Endothelial cell of umbilical vein (primary cell): ENCODE results near the gene ANKRD12. TPM values are rescaled to one million over a fixed set of nuclear protein-coding genes. Genes with fewer than 3 reads are reported as not detected.

Experiments used
- BruUV-seq: library from RNA; stranded (reverse); fragments of 400-500 nt; replicated peaks from 2 replicates; lab custom pipeline; 2021; lab: Mats Ljungman, UMichigan
- CTCF ChIA-PET: fragments of 300-600, 350-600 bp; sonication (Branson Sonifier 250); formaldehyde crosslinking; loops from one replicate; lab custom pipeline; 2021; ENCODE audit warnings: antibody characterized with exemption, inconsistent platforms; lab: Charles Lee
- POLR2A ChIA-PET: fragments of 300-600, 350-600 bp; sonication (Branson Sonifier 250); formaldehyde crosslinking; loops from one replicate; lab custom pipeline; 2021; ENCODE audit warnings: antibody characterized with exemption, inconsistent platforms; lab: Charles Lee
- DNase-seq: peaks from one replicate; pipeline ENCODE4 v3.0.0-alpha.2; 2011; ENCODE audit warnings: low read depth, low spot score
- FAIRE-seq: peaks from 2 replicates; lab custom pipeline; 2011; peaks lifted over from hg19 to GRCh38; lab: Jason Lieb, UNC
- H2AFZ ChIP-seq: 2 replicates; pipeline ENCODE4 v1.6.0; 2012; ENCODE audit warnings: low read depth, low read length, control low read depth, inconsistent platforms
- H3K27ac ChIP-seq: 2 replicates; pipeline ENCODE4 v1.5.1; 2011; ENCODE audit warnings: low read depth, mild to moderate bottlenecking, control low read depth, low read length, moderate library complexity; ENCODE audit not compliant: insufficient read depth
- H3K27me3 ChIP-seq, 2 experiments: 2 replicates each; pipeline versions ENCODE4 v1.6.0 to v1.6.1; 2011; ENCODE audit warnings: low read length in 2 of 2, mixed read lengths in 1 of 2; ENCODE audit not compliant: control insufficient read depth in 2 of 2, insufficient read depth in 2 of 2
- H3K36me3 ChIP-seq, 2 experiments: 2 replicates in 1 of 2; 3 replicates in 1 of 2; pipeline ENCODE4 v1.5.1; 2011; ENCODE audit warnings: low read length in 2 of 2, mild to moderate bottlenecking in 1 of 2, moderate library complexity in 1 of 2; ENCODE audit not compliant: control insufficient read depth in 2 of 2, insufficient read depth in 2 of 2; ENCODE audit errors: extremely low read depth in 1 of 2
- H3K4me1 ChIP-seq: 3 replicates; pipeline ENCODE4 v1.5.1; 2011; ENCODE audit warnings: mild to moderate bottlenecking, low read length; ENCODE audit not compliant: control insufficient read depth, insufficient read depth; ENCODE audit errors: extremely low read depth
- H3K4me2 ChIP-seq: 2 replicates; pipeline ENCODE4 v1.6.1; 2011; ENCODE audit warnings: low read length, control low read depth, mixed read lengths; ENCODE audit not compliant: insufficient read depth
- H3K4me3 ChIP-seq, 3 experiments: fragments of 200-600 bp in 1 of 3; sonication (generic), shearing (Covaris generic) in 1 of 3; replicated peaks in 1 of 3; 2 replicates each; pipeline ENCODE4 v1.5.1; 2011 to 2016; ENCODE audit warnings: control low read depth in 3 of 3, low read length in 3 of 3, mild to moderate bottlenecking in 2 of 3, inconsistent platforms in 1 of 3, low read depth in 1 of 3, moderate library complexity in 1 of 3; ENCODE audit not compliant: insufficient read depth in 1 of 3
- H3K79me2 ChIP-seq: 2 replicates; pipeline ENCODE4 v1.6.0; 2012; ENCODE audit warnings: low read length, inconsistent platforms; ENCODE audit not compliant: control insufficient read depth, insufficient read depth
- H3K9ac ChIP-seq: replicated peaks from 2 replicates; pipeline ENCODE3; 2011; ENCODE audit warnings: low read length, control low read depth; ENCODE audit not compliant: insufficient read depth; ENCODE audit errors: extremely low read depth
- H3K9me1 ChIP-seq: replicated peaks from 3 replicates; pipeline ENCODE4 v1.6.0; 2011; ENCODE audit warnings: mild to moderate bottlenecking, low read length; ENCODE audit not compliant: control insufficient read depth, insufficient read depth; ENCODE audit errors: extremely low read depth
- H3K9me3 ChIP-seq: replicated peaks from 2 replicates; pipeline ENCODE4 v1.5.1; 2012; ENCODE audit warnings: low read length, inconsistent platforms; ENCODE audit not compliant: control insufficient read depth, insufficient read depth
- H4K20me1 ChIP-seq: replicated peaks from 2 replicates; pipeline ENCODE3; 2011; ENCODE audit warnings: mild to moderate bottlenecking, low read length; ENCODE audit not compliant: control insufficient read depth, insufficient read depth; ENCODE audit errors: extremely low read depth
- EZH2 ChIP-seq: IDR thresholded peaks from 2 replicates; pipeline ENCODE4 v1.6.1; 2012; ENCODE audit warnings: borderline replicate concordance, low read depth, mild to moderate bottlenecking, moderate library complexity, low read length, inconsistent platforms; ENCODE audit not compliant: severe bottlenecking
- FOS ChIP-seq: IDR thresholded peaks from 2 replicates; pipeline ENCODE4 v1.6.1; 2011; ENCODE audit warnings: mild to moderate bottlenecking, low read length, moderate library complexity, borderline replicate concordance; ENCODE audit not compliant: insufficient read depth
- GATA2 ChIP-seq: IDR thresholded peaks from 2 replicates; pipeline ENCODE4 v1.7.0; 2011; ENCODE audit warnings: low read depth, mild to moderate bottlenecking, moderate library complexity, mixed read lengths, low read length; ENCODE audit not compliant: insufficient read length, insufficient read depth
- JUN ChIP-seq: IDR thresholded peaks from 2 replicates; pipeline ENCODE4 v1.6.1; 2011; ENCODE audit warnings: borderline replicate concordance, low read depth; ENCODE audit not compliant: insufficient read length, insufficient read depth
- MAX ChIP-seq: IDR thresholded peaks from 2 replicates; pipeline ENCODE4 v1.6.1; 2011; ENCODE audit not compliant: insufficient read depth, insufficient read length
- MYC ChIP-seq: IDR thresholded peaks from one replicate; pipeline ENCODE4 v1.6.1; 2011; ENCODE audit warnings: mild to moderate bottlenecking, low read depth, low read length
- POLR2A ChIP-seq: IDR thresholded peaks from 2 replicates; pipeline ENCODE4 v1.6.1; 2012; ENCODE audit warnings: low read depth, mild to moderate bottlenecking, control low read depth, low read length
- POLR2AphosphoS5 ChIP-seq: IDR thresholded peaks from 2 replicates; pipeline ENCODE4 v1.6.1; 2012; ENCODE audit warnings: low read depth, mild to moderate bottlenecking, control low read depth, low read length, moderate library complexity; ENCODE audit not compliant: insufficient read depth
- dilution Hi-C: fragments of 300-500 bp; cut with MboI; formaldehyde crosslinking; loops from one replicate; pipeline ENCODE4 v1.15.0; 2019; ENCODE audit warnings: low sequenced_read_pairs; ENCODE audit not compliant: extremely low pct_ligation_motif_present
- intact Hi-C: fragments of 100-400 bp; cut with micrococcal nuclease; formaldehyde crosslinking; loops from one replicate; pipeline ENCODE4 v1.10.0; 2022
- polyA plus RNA-seq, 4 experiments: library from polyadenylated mRNA; depleted of rRNA in 3 of 4; stranded (reverse) in 3 of 4; unstranded in 1 of 4; fragments of >200 nt; gene quantifications; 2 replicates each; pipeline versions ENCODE4 v1.2.1 to v1.2.3, GENCODE V29; 2011 to 2012; ENCODE audit warnings: missing spikeins in 1 of 4
- total RNA-seq: library from RNA; stranded (reverse); gene quantifications from 2 replicates; pipeline ENCODE4 v1.2.3, GENCODE V29; 2021
- TF ChIP-seq, protein P1 (sequence below), 2 donors: IDR thresholded peaks; 1 replicate in 1 of 2; 2 replicates in 1 of 2; pipeline ENCODE4 v1.5.1; 2011; ENCODE audit warnings: low read length in 2 of 2, mild to moderate bottlenecking in 2 of 2, moderate library complexity in 2 of 2, control low read depth in 1 of 2, inconsistent platforms in 1 of 2, low read depth in 1 of 2; ENCODE audit not compliant: insufficient read depth in 1 of 2; ENCODE audit errors: extremely low read depth in 1 of 2

The ANKRD12 gene
- total and polyA plus RNA-seq, 2 donors (not counting 3 experiments of a cell fraction or from before 2014, with no cell fraction given) = 1.5 to 25.4 TPM

- TF ChIP-seq MYC (no peak), MAX (no peak), FOS (no peak)
- TF ChIP-seq, protein P1, sequence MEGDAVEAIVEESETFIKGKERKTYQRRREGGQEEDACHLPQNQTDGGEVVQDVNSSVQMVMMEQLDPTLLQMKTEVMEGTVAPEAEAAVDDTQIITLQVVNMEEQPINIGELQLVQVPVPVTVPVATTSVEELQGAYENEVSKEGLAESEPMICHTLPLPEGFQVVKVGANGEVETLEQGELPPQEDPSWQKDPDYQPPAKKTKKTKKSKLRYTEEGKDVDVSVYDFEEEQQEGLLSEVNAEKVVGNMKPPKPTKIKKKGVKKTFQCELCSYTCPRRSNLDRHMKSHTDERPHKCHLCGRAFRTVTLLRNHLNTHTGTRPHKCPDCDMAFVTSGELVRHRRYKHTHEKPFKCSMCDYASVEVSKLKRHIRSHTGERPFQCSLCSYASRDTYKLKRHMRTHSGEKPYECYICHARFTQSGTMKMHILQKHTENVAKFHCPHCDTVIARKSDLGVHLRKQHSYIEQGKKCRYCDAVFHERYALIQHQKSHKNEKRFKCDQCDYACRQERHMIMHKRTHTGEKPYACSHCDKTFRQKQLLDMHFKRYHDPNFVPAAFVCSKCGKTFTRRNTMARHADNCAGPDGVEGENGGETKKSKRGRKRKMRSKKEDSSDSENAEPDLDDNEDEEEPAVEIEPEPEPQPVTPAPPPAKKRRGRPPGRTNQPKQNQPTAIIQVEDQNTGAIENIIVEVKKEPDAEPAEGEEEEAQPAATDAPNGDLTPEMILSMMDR (IDR thresholded peaks at IDR 0.05; ENCODE audit: extremely low read depth in 1 of 2, insufficient read depth in 1 of 2, low read depth in 1 of 2, low read length in 2 of 2) = no peak
- Histone ChIP-seq H3K27me3 (no peaks in the 10 kb centered on the region), H2AFZ (no peak overlapping the region), H3K9ac (no peak overlapping the region), H3K36me3 (no peaks in the 10 kb centered on the region), H3K9me3 (no peaks in the 10 kb centered on the region), H3K4me2 (no peak overlapping the region), H3K9me1 (no peaks in the 10 kb centered on the region), H3K4me3 (no peak overlapping the region), H3K4me1 (peaks cover 5% of the 10 kb centered on the region), H3K27ac (no peak overlapping the region), H4K20me1 (no peaks in the 10 kb centered on the region), H3K79me2 (peaks cover 70% of the 10 kb centered on the region)
- intact Hi-C loops = no loop called here
- ChIA-PET CTCF (no interaction called here), POLR2A (no interaction called here)
- DNase-seq (no peak), FAIRE-seq (no peak)
- no TSS peak for BruUV-seq
- dilution Hi-C loops = no loop called here
Observed at GRCh38 chr18:9173770-9174233, 37.2 kb downstream of the ANKRD12 start.

GRCh38 chr18:9174302-9174701, 37.7 kb downstream of the ANKRD12 start:
- no peak for FAIRE-seq
- no TSS peak for BruUV-seq
- H3K4me2 ChIP-seq = no peak overlapping the region
- dilution Hi-C loops = no loop called here
- intact Hi-C loops = no loop called here
- no peaks in the 10 kb centered on the region for H3K9me1 ChIP-seq
- H3K79me2 ChIP-seq = peaks cover 75% of the 10 kb centered on the region
- no peak overlapping the region for H3K4me3 ChIP-seq
- H3K9me3 ChIP-seq = no peaks in the 10 kb centered on the region
- H3K4me1 ChIP-seq = peaks cover 5% of the 10 kb centered on the region
- H3K36me3 ChIP-seq = no peaks in the 10 kb centered on the region
- no peaks in the 10 kb centered on the region for H3K27me3 ChIP-seq
- H4K20me1 ChIP-seq = no peaks in the 10 kb centered on the region
- no peak for TF ChIP-seq MAX
- TF ChIP-seq, protein P1 (IDR thresholded peaks at IDR 0.05; ENCODE audit: extremely low read depth in 1 of 2, insufficient read depth in 1 of 2, low read depth in 1 of 2, low read length in 2 of 2) = no peak
- no peak for TF ChIP-seq POLR2AphosphoS5
- TF ChIP-seq MYC = no peak
- TF ChIP-seq GATA2 = no peak
- no peak for TF ChIP-seq EZH2
- TF ChIP-seq POLR2A = no peak
- TF ChIP-seq JUN = no peak
- TF ChIP-seq FOS = no peak
- no peak overlapping the region for H2AFZ ChIP-seq
- no peak for DNase-seq
- no peak overlapping the region for H3K9ac ChIP-seq
- CTCF ChIA-PET = no interaction called here
- POLR2A ChIA-PET = no interaction called here
- H3K27ac ChIP-seq = no peak overlapping the region
